A549 (cell line): ENCODE results near the gene TBL1Y.

Experiments
- CBX8 ChIP-seq: fragments of 200-600 bp; sonication (generic); IDR thresholded peaks from 2 replicates; pipeline ENCODE4 v1.6.1; 2016
- CEBPB ChIP-seq, 2 experiments: fragments of >200 bp in 1 of 2; sonication (Bioruptor Twin) in 1 of 2; formaldehyde crosslinking in 1 of 2; IDR thresholded peaks; 2 replicates each; pipeline ENCODE4 v1.6.1; 2012 to 2016
- CTCF ChIP-seq: fragments of >200 bp; sonication (Bioruptor Twin); formaldehyde crosslinking; IDR thresholded peaks from 3 replicates; pipeline ENCODE4 v1.5.1; 2016
- E2F6 ChIP-seq: IDR thresholded peaks from 2 replicates; pipeline ENCODE4 v1.6.1; 2012; ENCODE audit warnings: low read depth, borderline replicate concordance
- ELK1 ChIP-seq: fragments of 150-350 bp; IDR thresholded peaks from 2 replicates; pipeline ENCODE4 v1.6.1; 2014; ENCODE audit warnings: low read depth, mild to moderate bottlenecking, low read length
- JUN ChIP-seq, 2 experiments: fragments of >200 bp; sonication (Bioruptor Twin); formaldehyde crosslinking; IDR thresholded peaks; 2 replicates in 1 of 2; 3 replicates in 1 of 2; pipeline ENCODE4 v1.6.1; 2016 to 2017
- JUNB ChIP-seq: fragments of >200 bp; sonication (Bioruptor Twin); formaldehyde crosslinking; IDR thresholded peaks from 2 replicates; pipeline ENCODE4 v1.6.1; 2016
- KDM1A ChIP-seq: fragments of 200-600 bp; sonication (generic); IDR thresholded peaks from 2 replicates; pipeline ENCODE4 v1.6.1; 2016; ENCODE audit warnings: low read depth, mild to moderate bottlenecking
- POLR2A ChIP-seq: IDR thresholded peaks from 2 replicates; pipeline ENCODE4 v1.6.1; 2012; ENCODE audit warnings: mild to moderate bottlenecking, low read length
- RCOR1 ChIP-seq: fragments of 150-350 bp; IDR thresholded peaks from 2 replicates; pipeline ENCODE4 v1.6.1; 2014; ENCODE audit warnings: antibody characterized with exemption, low read length, low read depth
- REST ChIP-seq: fragments of 200-600 bp; sonication (generic); IDR thresholded peaks from 2 replicates; pipeline ENCODE4 v1.6.1; 2016; ENCODE audit warnings: antibody characterized with exemption, mild to moderate bottlenecking, moderate library complexity
- SMC3 ChIP-seq: fragments of >200 bp; sonication (Bioruptor Twin); formaldehyde crosslinking; IDR thresholded peaks from 3 replicates; pipeline ENCODE4 v1.6.1; 2018; ENCODE audit warnings: inconsistent platforms

GRCh38 chrY:7115871-7116270 is 205.4 kb downstream of the TBL1Y start:
- TF ChIP-seq CTCF, result no peak
- TF ChIP-seq REST, result no peak
- TF ChIP-seq KDM1A, result no peak
- TF ChIP-seq POLR2A, result no peak
- no peak for TF ChIP-seq CEBPB (IDR thresholded peaks at IDR 0.05)
- TF ChIP-seq JUNB, result no peak
- no peak for TF ChIP-seq E2F6
- TF ChIP-seq RCOR1, result no peak
- TF ChIP-seq ELK1, result no peak
- no peak for TF ChIP-seq SMC3
- no peak for TF ChIP-seq JUN (IDR thresholded peaks at IDR 0.05)
- TF ChIP-seq CBX8, result no peak
